H1 (cell line): ENCODE data around the gene IRF7.

Experiments used
- EZH2 ChIP-seq: fragments of 200-600 bp; sonication (generic); IDR thresholded peaks from 2 replicates; pipeline ENCODE4 v1.7.1; 2012; ENCODE audit warnings: low read depth, mild to moderate bottlenecking, moderate library complexity, low read length, inconsistent platforms; ENCODE audit not compliant: severe bottlenecking
- KDM4A ChIP-seq: IDR thresholded peaks from one replicate; pipeline ENCODE4 v1.7.1; 2012; ENCODE audit warnings: low read depth, mild to moderate bottlenecking, moderate library complexity, low read length, inconsistent platforms; ENCODE audit not compliant: severe bottlenecking
- MAFK ChIP-seq: IDR thresholded peaks from 2 replicates; pipeline ENCODE4 v1.6.1; 2012; ENCODE audit warnings: low read depth, mild to moderate bottlenecking, improper control_type of control experiment, low read length
- TF ChIP-seq, protein P1 (sequence below), 3 experiments: IDR thresholded peaks; 1 replicate in 2 of 3; 2 replicates in 1 of 3; pipeline versions ENCODE4 v1.5.1 to v1.6.1; 2011; ENCODE audit warnings: low read length in 3 of 3, mild to moderate bottlenecking in 3 of 3, inconsistent platforms in 2 of 3, low read depth in 1 of 3, moderate library complexity in 1 of 3; ENCODE audit not compliant: insufficient read depth in 1 of 3; ENCODE audit errors: control extremely low read depth in 1 of 3

DNA sequence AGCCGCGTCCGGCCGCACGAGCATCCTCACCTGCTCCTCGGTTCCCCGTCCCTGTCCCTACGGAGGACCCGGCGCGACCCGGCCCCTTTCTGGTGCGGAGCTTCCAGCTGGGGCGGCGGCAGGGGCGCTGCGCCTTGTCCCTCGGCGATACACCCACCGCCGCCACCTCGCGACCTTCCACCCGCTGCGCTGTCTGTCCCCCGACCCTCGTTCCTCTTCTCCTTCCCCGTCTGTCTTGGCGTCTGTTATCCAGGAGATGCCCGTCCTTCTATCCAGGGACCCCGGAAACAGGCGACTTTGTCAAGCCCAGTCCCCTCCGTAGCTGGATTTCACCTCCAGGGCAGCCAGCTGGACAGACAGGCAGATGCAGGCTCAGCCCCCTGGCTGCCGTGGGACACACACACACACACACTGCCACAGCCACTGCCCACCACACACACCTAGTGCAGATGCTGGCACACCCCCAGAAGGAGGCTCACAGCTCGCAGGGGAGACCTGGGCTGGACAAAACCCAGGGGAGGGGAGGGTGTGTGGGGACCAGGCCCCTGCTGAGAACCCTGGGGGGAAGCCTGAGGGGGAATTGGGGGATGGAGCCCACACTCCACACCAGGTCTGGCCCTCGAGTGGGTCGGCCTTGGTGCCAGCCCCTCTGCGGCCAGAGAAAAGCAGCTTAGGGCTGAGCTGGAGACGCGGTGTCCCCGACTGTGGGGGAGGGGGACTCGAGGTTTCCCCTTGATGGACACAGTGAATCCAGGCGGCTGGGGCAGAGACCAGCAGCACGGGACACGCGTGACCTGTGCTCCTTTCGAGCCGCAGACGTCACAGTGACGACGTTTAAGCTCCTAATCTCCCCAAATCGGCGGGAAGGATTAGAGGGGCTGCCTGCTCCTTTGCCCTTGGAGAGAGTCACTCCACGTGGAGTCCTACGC, 22.1 kb upstream of the IRF7 start:
- TF ChIP-seq EZH2: peak; percentile 64
- TF ChIP-seq, protein P1, sequence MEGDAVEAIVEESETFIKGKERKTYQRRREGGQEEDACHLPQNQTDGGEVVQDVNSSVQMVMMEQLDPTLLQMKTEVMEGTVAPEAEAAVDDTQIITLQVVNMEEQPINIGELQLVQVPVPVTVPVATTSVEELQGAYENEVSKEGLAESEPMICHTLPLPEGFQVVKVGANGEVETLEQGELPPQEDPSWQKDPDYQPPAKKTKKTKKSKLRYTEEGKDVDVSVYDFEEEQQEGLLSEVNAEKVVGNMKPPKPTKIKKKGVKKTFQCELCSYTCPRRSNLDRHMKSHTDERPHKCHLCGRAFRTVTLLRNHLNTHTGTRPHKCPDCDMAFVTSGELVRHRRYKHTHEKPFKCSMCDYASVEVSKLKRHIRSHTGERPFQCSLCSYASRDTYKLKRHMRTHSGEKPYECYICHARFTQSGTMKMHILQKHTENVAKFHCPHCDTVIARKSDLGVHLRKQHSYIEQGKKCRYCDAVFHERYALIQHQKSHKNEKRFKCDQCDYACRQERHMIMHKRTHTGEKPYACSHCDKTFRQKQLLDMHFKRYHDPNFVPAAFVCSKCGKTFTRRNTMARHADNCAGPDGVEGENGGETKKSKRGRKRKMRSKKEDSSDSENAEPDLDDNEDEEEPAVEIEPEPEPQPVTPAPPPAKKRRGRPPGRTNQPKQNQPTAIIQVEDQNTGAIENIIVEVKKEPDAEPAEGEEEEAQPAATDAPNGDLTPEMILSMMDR (IDR thresholded peaks at IDR 0.05; ENCODE audit: control extremely low read depth in 1 of 3, insufficient read depth in 1 of 3, low read depth in 1 of 3, low read length in 3 of 3): peak in 1 of 3 experiments; percentile 11; a peak in 1 of 4 replicates
- TF ChIP-seq KDM4A: no peak
- no peak for TF ChIP-seq MAFK
